Ovary (tissue), 9 donors: ENCODE data around the gene SESN1. TPM values are rescaled to one million over a fixed set of nuclear protein-coding genes. Genes with fewer than 3 reads are reported as not detected.
"Not testable (repeated sequence)": the region's sequence is repeated elsewhere in the genome, so short reads cannot be mapped to it uniquely, and the experiment has no call there.

Experiments
- DNase-seq, 5 donors: peaks; one replicate each; pipeline ENCODE4 v3.0.0-alpha.2; 2019 to 2020
- H3K27ac ChIP-seq, 2 donors: fragments of 200-600 bp; one replicate each; pipeline versions ENCODE4 v1.5.1 to v1.8.0; 2019 to 2022
- H3K27me3 ChIP-seq: fragments of 200-600 bp; one replicate; pipeline ENCODE4 v1.8.0; 2022
- H3K36me3 ChIP-seq: fragments of 200-600 bp; sonication (generic); one replicate; pipeline ENCODE4 v1.5.1; 2019
- H3K4me1 ChIP-seq: one replicate; pipeline ENCODE4 v1.8.1; 2013; ENCODE audit warnings: mild to moderate bottlenecking, moderate library complexity; ENCODE audit not compliant: insufficient read depth
- H3K4me3 ChIP-seq: fragments of 200-600 bp; sonication (generic); one replicate; pipeline ENCODE4 v1.5.1; 2017
- H3K9me3 ChIP-seq, 2 donors: fragments of 200-600 bp in 1 of 2; sonication (generic) in 1 of 2; one replicate each; pipeline versions ENCODE4 v1.5.1 to v1.8.1; 2013 to 2019; ENCODE audit warnings: mild to moderate bottlenecking in 1 of 2, moderate library complexity in 1 of 2
- CTCF ChIP-seq, 3 donors: fragments of 450-650 bp in 2 of 3; fragments of 200-600 bp in 1 of 3; IDR thresholded peaks; one replicate each; pipeline versions ENCODE4 v1.5.1 to v1.8.0; 2016 to 2022; ENCODE audit warnings: antibody characterized with exemption in 3 of 3, mild to moderate bottlenecking in 1 of 3
- EP300 ChIP-seq: sonication (generic); formaldehyde crosslinking; IDR thresholded peaks from one replicate; pipeline ENCODE4 v1.6.1; 2017; ENCODE audit warnings: antibody characterized with exemption
- POLR2A ChIP-seq: fragments of 450-650 bp; IDR thresholded peaks from one replicate; pipeline ENCODE4 v1.6.1; 2017; ENCODE audit warnings: antibody characterized with exemption, mild to moderate bottlenecking, moderate library complexity
- WGBS, 3 donors: extraction: QIAGEN DNeasy Blood & Tissue Kit in 1 of 3; methylation state at CpG; one replicate each; pipeline versions ENCODE4 v1.1.5 to v1.1.7; 2013 to 2017; 5-methylcytosine and 5-hydroxymethylcytosine counted together
- intact Hi-C, 4 donors: fragments of 100-400 bp; cut with DNase I; formaldehyde crosslinking; loops; one replicate each; pipeline versions ENCODE4 v1.11.0 to v1.15.1; 2022 to 2023
- polyA plus RNA-seq, 2 donors: library from polyadenylated mRNA; stranded (reverse); fragments of 200-250 nt in 1 of 2; fragments of 350-450 nt in 1 of 2; fragmentation: Illumina TruSeq in 1 of 2; extraction: RNeasy Lipid Tissue Mini Kit (QIAGEN cat#74804) in 1 of 2; gene quantifications; one replicate each; pipeline ENCODE4 v1.2.3, GENCODE V29; 2013 to 2014
- total RNA-seq, 7 donors: library from RNA; depleted of rRNA in 2 of 7; stranded (reverse); fragments of >200 nt in 2 of 7; fragmentation: NEBNext Ultra II Directional in 3 of 7; extraction: Animal tissue kit (Norgen Biotek cat#: 25700) in 3 of 7; gene quantifications; one replicate each; pipeline versions ENCODE4 v1.1.0 to v1.2.4, GENCODE V29; 2016 to 2023
- donor health status: DM: no; HTN: no; CAD: no; lungs with moderate emphysema.
- donor health status: DM: no; HTN: no; CAD: no.
- donor health status: Bipolar disorder and iron deficiency.
- donor health status: DM: yes; HTN: yes; CAD: no.
- donor health status: DM: no; HTN: no; CAD: no.
- donor health status: DM: yes; HTN: yes; CAD: no.

Gene SESN1
- total and polyA plus RNA-seq, 9 donors = 36.5 to 97.2 (median 65.4) TPM

- WGBS, 3 donors = 28 to 35% (median 33%) methylated on average over 1 of the region's 1 CpG
- intact Hi-C loops = loop anchor here in 2 of 4 donors (10.0 kb wide), 1 partner anchor 293 kb away; the partner anchor contains the start of gene CD164 (in 2 of the 2)
- Histone ChIP-seq H3K4me3 (peak overlapping the region; percentile 80), H3K9me3 (no peaks in the 10 kb centered on the region), H3K36me3 (no peaks in the 10 kb centered on the region), H3K4me1 (peaks cover 4% of the 10 kb centered on the region), H3K27ac (no peak overlapping the region), H3K27me3 (no peaks in the 10 kb centered on the region)
- no peak for TF ChIP-seq POLR2A
- TF ChIP-seq CTCF (IDR thresholded peaks at IDR 0.05) = no peak
- TF ChIP-seq EP300 = no peak
- no peak for DNase-seq
Observed at GRCh38 chr6:109092074-109092473, 2.6 kb downstream of the SESN1 start.

GRCh38 chr6:109091314-109092024, 3.2 kb downstream of the SESN1 start:
- Histone ChIP-seq H3K27me3 (no peaks in the 10 kb centered on the region), H3K27ac (no peak overlapping the region), H3K4me3 (peak overlapping the region; percentile 80), H3K9me3 (no peaks in the 10 kb centered on the region), H3K4me1 (peaks cover 4% of the 10 kb centered on the region), H3K36me3 (no peaks in the 10 kb centered on the region)
- WGBS, 3 donors = 90 to 95% (median 94%) methylated on average over 5 of the region's 5 CpGs
- no peak for DNase-seq
- intact Hi-C loops = loop anchor here in 2 of 4 donors (10.0 kb wide), 1 partner anchor 293 kb away; the partner anchor contains the start of gene CD164 (in 2 of the 2)
- no peak for TF ChIP-seq POLR2A
- no peak for TF ChIP-seq EP300
- no peak for TF ChIP-seq CTCF (IDR thresholded peaks at IDR 0.05)

GRCh38 chr6:109088995-109089394, 5.7 kb downstream of the SESN1 start:
- Histone ChIP-seq H3K9me3 (no peaks in the 10 kb centered on the region), H3K4me1 (peaks cover 4% of the 10 kb centered on the region), H3K27ac (no peak overlapping the region), H3K4me3 (no peak overlapping the region), H3K27me3 (no peaks in the 10 kb centered on the region), H3K36me3 (no peaks in the 10 kb centered on the region)
- DNase-seq = no peak
- intact Hi-C loops = no loop called here
- WGBS, 3 donors = 80 to 83% (median 82%) methylated on average over 1 of the region's 1 CpG
- TF ChIP-seq CTCF (IDR thresholded peaks at IDR 0.05) = no peak
- no peak for TF ChIP-seq EP300
- TF ChIP-seq POLR2A = no peak

GRCh38 chr6:109087661-109088264, 6.9 kb downstream of the SESN1 start:
- Histone ChIP-seq H3K27me3 (no peaks in the 10 kb centered on the region), H3K4me3 (no peak overlapping the region), H3K4me1 (peaks cover 4% of the 10 kb centered on the region), H3K36me3 (no peaks in the 10 kb centered on the region), H3K9me3 (no peaks in the 10 kb centered on the region), H3K27ac (no peak overlapping the region)
- 58 to 78% (median 65%) methylated on average over 5 of the region's 5 CpGs for WGBS, 3 donors
- DNase-seq = no peak
- TF ChIP-seq EP300 (no peak), POLR2A (no peak), CTCF (IDR thresholded peaks at IDR 0.05) (no peak)
- intact Hi-C loops = no loop called here

- intact Hi-C loops, H3K27me3 ChIP-seq, H3K27ac ChIP-seq, DNase-seq, H3K4me1 ChIP-seq, H3K4me3 ChIP-seq, H3K9me3 ChIP-seq, H3K36me3 ChIP-seq: not testable (repeated sequence)
- WGBS, 3 donors = 90 to 95% (median 91%) methylated on average over 8 of the region's 8 CpGs
Observed at GRCh38 chr6:109084146-109084545, 10.5 kb downstream of the SESN1 start.
